OCI-LY3 (cell line): Measurements from ENCODE around the gene EPB41L4A.

Experiments
- H2AFZ ChIP-seq: fragments of 200-600, 300-600 bp; shearing (Covaris generic); 2 replicates; pipeline ENCODE4 v1.6.0; 2014; ENCODE audit warnings: antibody characterized with exemption, low read depth, low read length
- H3K27ac ChIP-seq: fragments of 200-600, 300-600 bp; sonication (generic); 2 replicates; pipeline ENCODE4 v1.5.1; 2014; ENCODE audit warnings: mild to moderate bottlenecking, low read length, moderate library complexity, mixed read lengths
- H3K27me3 ChIP-seq: fragments of 200-600, 300-600 bp; sonication (generic); 2 replicates; pipeline ENCODE4 v1.6.1; 2014; ENCODE audit warnings: low read depth, low read length, mixed read lengths
- H3K36me3 ChIP-seq: fragments of 200-600, 300-600 bp; sonication (generic); replicated peaks from 2 replicates; pipeline ENCODE3; 2014; ENCODE audit warnings: low read depth, low read length, mixed read lengths
- H3K4me1 ChIP-seq: fragments of 300-600, 200-600 bp; sonication (generic); 2 replicates; pipeline ENCODE4 v1.6.1; 2014; ENCODE audit warnings: low read length, mixed read lengths
- H3K4me2 ChIP-seq: fragments of 200-600, 300-600 bp; sonication (generic); 2 replicates; pipeline ENCODE4 v1.6.1; 2014; ENCODE audit warnings: low read length, mixed read lengths
- H3K4me3 ChIP-seq: fragments of 300-600, 200-600 bp; sonication (generic); 2 replicates; pipeline ENCODE4 v1.5.1; 2014; ENCODE audit warnings: antibody characterized with exemption, mild to moderate bottlenecking, low read length, moderate library complexity
- H3K79me2 ChIP-seq: fragments of 300-600, 200-600 bp; shearing (Covaris generic); 2 replicates; pipeline ENCODE4 v1.6.1; 2014; ENCODE audit warnings: mild to moderate bottlenecking, low read length, mixed read lengths
- H3K9ac ChIP-seq: fragments of 300-600, 200-600 bp; shearing (Covaris generic); 2 replicates; pipeline ENCODE4 v1.6.0; 2014; ENCODE audit warnings: mild to moderate bottlenecking, low read length, moderate library complexity
- H3K9me3 ChIP-seq: fragments of 200-600, 300-600 bp; shearing (Covaris generic); 2 replicates; pipeline ENCODE4 v1.6.1; 2014; ENCODE audit warnings: low read length, mixed read lengths; ENCODE audit not compliant: insufficient read depth
- H4K20me1 ChIP-seq: fragments of 200-600, 300-600 bp; sonication (generic); 2 replicates; pipeline ENCODE4 v1.6.1; 2016; ENCODE audit warnings: low read length, mixed read lengths; ENCODE audit not compliant: insufficient read depth
- CTCF ChIP-seq: fragments of 200-600, 300-600 bp; sonication (generic); IDR thresholded peaks from 2 replicates; pipeline ENCODE4 v1.5.1; 2014; ENCODE audit warnings: antibody characterized with exemption, low read length, low read depth
- EZH2phosphoT487 ChIP-seq: fragments of 200-600 bp; shearing (Covaris generic); IDR thresholded peaks from 2 replicates; pipeline ENCODE4 v1.6.1; 2018; ENCODE audit warnings: antibody characterized with exemption, mixed run types, low read depth

EPB41L4A gene

GRCh38 chr5:112344540-112344939, 74.5 kb downstream of the EPB41L4A start:
- H3K36me3 ChIP-seq, result no peaks in the 10 kb centered on the region
- H3K4me3 ChIP-seq, result no peak overlapping the region
- H2AFZ ChIP-seq, result no peak overlapping the region
- H3K9ac ChIP-seq, result no peak overlapping the region
- no peak overlapping the region for H3K27ac ChIP-seq
- H3K4me2 ChIP-seq, result no peak overlapping the region
- H4K20me1 ChIP-seq, result no peaks in the 10 kb centered on the region
- H3K79me2 ChIP-seq, result no peaks in the 10 kb centered on the region
- no peaks in the 10 kb centered on the region for H3K27me3 ChIP-seq
- TF ChIP-seq EZH2phosphoT487 (no peak), CTCF (no peak)
- no peaks in the 10 kb centered on the region for H3K9me3 ChIP-seq
- peaks cover 34% of the 10 kb centered on the region for H3K4me1 ChIP-seq

- Histone ChIP-seq H2AFZ (no peak overlapping the region), H3K4me3 (no peak overlapping the region), H3K4me2 (no peak overlapping the region), H3K36me3 (no peaks in the 10 kb centered on the region), H3K79me2 (no peaks in the 10 kb centered on the region), H3K27ac (no peak overlapping the region), H3K4me1 (peaks cover 12% of the 10 kb centered on the region), H3K27me3 (no peaks in the 10 kb centered on the region), H4K20me1 (no peaks in the 10 kb centered on the region), H3K9me3 (no peaks in the 10 kb centered on the region), H3K9ac (no peak overlapping the region)
- no peak for TF ChIP-seq CTCF
- no peak for TF ChIP-seq EZH2phosphoT487
These were observed 76.7 kb downstream of the EPB41L4A start for GRCh38 chr5:112342389-112342788.

- Histone ChIP-seq H3K27ac (no peak overlapping the region), H2AFZ (no peak overlapping the region), H3K4me1 (no peaks in the 10 kb centered on the region), H3K36me3 (no peaks in the 10 kb centered on the region), H3K27me3 (no peaks in the 10 kb centered on the region), H3K4me3 (no peak overlapping the region), H3K9me3 (no peaks in the 10 kb centered on the region), H3K9ac (no peak overlapping the region), H3K4me2 (no peak overlapping the region), H3K79me2 (no peaks in the 10 kb centered on the region), H4K20me1 (no peaks in the 10 kb centered on the region)
- no peak for TF ChIP-seq EZH2phosphoT487
- TF ChIP-seq CTCF, result no peak
These were observed 79.3 kb downstream of the EPB41L4A start for GRCh38 chr5:112339761-112340160.

- Histone ChIP-seq H2AFZ (no peak overlapping the region), H3K4me3 (no peak overlapping the region), H3K27me3 (no peaks in the 10 kb centered on the region), H3K9ac (no peak overlapping the region), H3K79me2 (no peaks in the 10 kb centered on the region), H3K4me2 (no peak overlapping the region), H3K4me1 (no peaks in the 10 kb centered on the region), H4K20me1 (no peaks in the 10 kb centered on the region), H3K9me3 (no peaks in the 10 kb centered on the region), H3K27ac (no peak overlapping the region), H3K36me3 (no peaks in the 10 kb centered on the region)
- TF ChIP-seq CTCF, result no peak
- no peak for TF ChIP-seq EZH2phosphoT487
These were observed 80.3 kb downstream of the EPB41L4A start for GRCh38 chr5:112338681-112339337.
